Dermis blood vessel endothelial cell (primary cell): ENCODE results near the gene HNRNPA1L2. TPM values are rescaled to one million over a fixed set of nuclear protein-coding genes. Genes with fewer than 3 reads are reported as not detected.
"Not testable (repeated sequence)": the region's sequence is repeated elsewhere in the genome, so short reads cannot be mapped to it uniquely, and the experiment has no call there.

Experiments
- DNase-seq: peaks from one replicate; pipeline ENCODE4 v3.0.0; 2010
- total RNA-seq: library from RNA; depleted of rRNA; stranded (reverse); fragments of >200 nt; gene quantifications from 2 replicates; pipeline ENCODE4 v1.2.3, GENCODE V29; 2014

Gene HNRNPA1L2
- total RNA-seq, 1 donor from 2014 or later: 2.2 TPM

DNA sequence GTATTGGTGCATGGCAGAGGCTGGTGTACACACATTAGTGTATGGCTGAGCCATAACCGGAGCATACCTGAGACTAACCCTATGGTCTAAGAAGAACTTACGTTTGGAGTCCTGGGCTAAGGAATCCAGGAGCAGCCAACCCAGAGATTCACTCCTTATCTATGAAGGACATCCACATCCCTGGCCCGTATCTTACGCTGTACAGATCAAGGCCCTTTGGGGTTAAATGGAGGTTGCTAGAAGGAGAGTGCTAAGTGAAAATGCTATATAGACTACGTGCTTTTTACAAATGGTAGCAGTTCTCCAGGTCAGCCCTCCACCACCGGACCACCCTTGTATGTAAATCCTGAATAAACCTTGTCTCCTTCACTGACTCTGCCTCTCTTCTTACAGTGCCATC, 8.5 kb downstream of the HNRNPA1L2 start:
- no peak for DNase-seq

DNA sequence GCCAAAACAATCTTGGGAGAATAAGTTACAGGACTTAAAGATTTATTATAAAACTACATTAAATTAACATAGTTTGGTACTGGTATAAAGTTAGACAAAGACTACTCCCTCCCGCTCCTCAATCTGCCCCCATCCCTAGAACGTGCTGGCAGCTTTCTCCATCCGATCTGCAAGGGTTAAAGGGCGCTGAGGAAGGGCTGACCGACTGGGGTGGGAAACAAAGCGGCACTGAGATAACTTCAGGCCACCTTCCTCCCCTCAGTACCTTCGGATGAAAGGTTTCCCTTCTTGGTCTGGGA, 9.6 kb downstream of the HNRNPA1L2 start:
- no peak for DNase-seq

DNA sequence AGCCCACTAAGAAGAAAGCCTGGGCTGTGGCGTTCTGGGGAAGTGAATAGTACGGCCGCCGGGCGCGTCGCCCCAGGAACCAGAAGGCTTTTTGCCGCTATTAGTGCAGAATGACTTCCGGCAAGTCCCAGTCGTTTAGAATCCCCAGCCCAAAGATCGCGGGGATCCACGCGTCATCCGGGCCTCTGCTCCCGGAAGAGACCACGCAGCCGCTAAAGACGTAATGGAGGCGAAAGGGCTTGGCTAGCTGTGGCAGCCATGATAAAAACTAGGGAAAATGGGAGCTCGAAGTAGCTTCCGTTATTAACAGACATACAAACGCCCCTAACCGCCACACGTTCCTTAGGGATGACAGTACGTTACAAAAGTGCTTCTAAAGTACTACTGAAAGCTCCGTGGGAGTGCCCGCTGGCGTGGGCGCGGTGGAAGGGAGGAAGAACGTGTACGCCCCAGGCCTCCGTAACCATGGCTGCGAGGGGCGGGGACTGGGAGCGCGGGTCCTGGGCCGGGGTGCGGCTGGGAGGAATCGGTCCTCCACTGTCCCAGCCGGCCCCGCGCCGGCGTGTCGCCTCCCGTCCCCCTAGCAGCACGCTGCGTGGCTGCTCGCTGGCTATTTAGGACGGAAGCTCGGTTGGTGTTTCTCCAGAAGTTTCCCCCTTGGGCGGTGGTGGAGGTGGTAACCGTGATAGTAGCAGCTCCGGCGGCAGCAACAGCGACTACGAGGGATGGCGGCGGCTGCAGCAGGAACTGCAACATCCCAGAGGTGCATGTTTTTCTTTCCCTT, 10.2 kb downstream of the HNRNPA1L2 start, which contains the start of gene SUGT1:
Gene SUGT1 (plus strand): TSS at position 641 of the 784 bp plus-strand sequence. CDS start 85 bp downstream, at position 726.
- peak; percentile 98 for DNase-seq

GRCh38 chr13:52652980-52653303, 10.7 kb downstream of the HNRNPA1L2 start:
- DNase-seq: no peak

GRCh38 chr13:52659340-52659739, 17.1 kb downstream of the HNRNPA1L2 start:
- no peak for DNase-seq

- DNase-seq: no peak
Measured at GRCh38 chr13:52664272-52664671, 22.0 kb downstream of the HNRNPA1L2 start.

- DNase-seq: peak; percentile 59
Measured at GRCh38 chr13:52665325-52665724, 23.1 kb downstream of the HNRNPA1L2 start.

DNA sequence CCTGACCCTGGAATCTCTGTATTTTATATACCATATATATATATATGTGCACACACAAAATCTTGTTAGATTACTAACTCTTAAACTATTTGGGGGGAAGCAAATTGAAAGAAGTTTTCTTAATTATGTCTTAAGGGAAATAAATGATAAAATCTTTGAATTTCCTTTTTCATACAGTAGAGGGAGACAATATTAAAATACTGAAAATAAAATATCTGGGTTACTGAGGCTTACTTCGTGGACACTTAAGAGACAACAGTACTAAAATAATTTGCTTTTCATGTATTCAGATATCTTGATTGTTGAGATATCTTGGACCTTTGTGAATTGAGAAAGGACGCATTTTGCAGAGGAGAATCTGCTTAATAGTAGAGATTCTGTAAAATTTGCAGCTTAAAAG, 27.4 kb downstream of the HNRNPA1L2 start:
- DNase-seq: no peak

DNA sequence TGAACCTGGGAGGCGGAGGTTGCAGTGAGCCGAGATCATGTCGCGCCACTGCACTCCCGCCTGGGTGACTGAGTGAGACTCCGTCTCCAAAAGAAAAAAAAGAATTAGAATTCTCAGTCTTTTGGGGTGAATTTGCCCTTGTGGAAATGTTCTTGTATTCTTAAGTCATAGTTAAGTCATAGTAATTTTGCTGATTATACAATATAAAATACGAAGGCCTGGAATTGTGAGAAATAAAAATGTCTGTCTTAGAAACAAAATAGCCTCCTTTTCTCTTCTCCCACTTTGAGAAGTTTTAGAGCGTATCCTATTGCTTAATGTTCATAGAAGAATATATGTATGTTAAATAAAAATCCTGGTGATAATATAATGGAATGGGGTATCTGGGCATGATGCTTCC, 28.5 kb downstream of the HNRNPA1L2 start:
- DNase-seq: no peak

- no peak for DNase-seq
Measured at GRCh38 chr13:52673465-52673864, 31.2 kb downstream of the HNRNPA1L2 start.

DNA sequence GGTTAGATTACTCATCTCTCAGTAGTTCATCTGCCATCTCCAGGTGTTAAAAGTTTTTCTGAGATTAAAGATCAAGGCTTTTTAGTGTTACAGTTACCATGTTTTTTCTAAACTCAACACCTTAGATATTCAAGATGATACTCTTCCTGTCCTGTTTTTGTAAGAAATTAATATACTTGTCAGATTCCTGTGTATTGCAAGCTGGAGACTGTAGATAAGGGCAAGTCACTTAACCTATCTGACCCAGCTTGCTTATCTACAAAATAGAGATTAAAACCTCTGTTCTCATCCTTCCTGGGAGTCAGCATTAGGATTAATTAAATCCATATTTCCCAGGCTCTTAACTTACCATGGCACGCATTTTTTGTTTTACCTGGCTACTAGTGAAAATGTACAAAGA, 35.6 kb downstream of the HNRNPA1L2 start:
- DNase-seq: no peak

DNA sequence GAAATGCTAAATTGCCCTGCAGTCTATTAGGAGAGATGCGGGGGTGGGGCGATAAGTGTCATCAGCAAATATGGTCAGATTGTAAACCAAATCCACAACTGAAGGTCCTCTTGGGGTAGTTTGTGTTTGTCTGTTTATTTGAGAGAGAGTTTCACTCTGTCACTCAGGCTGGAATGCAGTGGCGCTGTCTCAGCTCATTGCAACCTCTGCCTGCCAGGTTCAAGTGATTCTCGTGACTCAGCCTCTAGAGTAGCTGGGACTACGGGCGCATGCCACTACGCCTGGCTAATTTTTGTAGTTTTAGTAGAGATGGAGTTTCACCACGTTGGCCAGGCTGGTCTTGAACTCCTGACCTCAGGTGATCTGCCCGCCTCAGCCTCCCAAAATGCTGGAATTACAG, 43.6 kb downstream of the HNRNPA1L2 start:
- not testable (repeated sequence) for DNase-seq

GRCh38 chr13:52686376-52686775, 44.1 kb downstream of the HNRNPA1L2 start:
- DNase-seq: no peak

Other genes with a start within 250 kb of the HNRNPA1L2 start
- gene THSD1, start 236.3 kb upstream of the HNRNPA1L2 start, total RNA-seq: 80.3 and 83.1 TPM in 2 replicates
- gene VPS36, start 191.8 kb upstream of the HNRNPA1L2 start, total RNA-seq: 22.5 and 29.5 TPM in 2 replicates
- gene CKAP2, start 187.0 kb upstream of the HNRNPA1L2 start, total RNA-seq: 18.9 and 71.8 TPM in 2 replicates
- gene SUGT1, start 10.4 kb downstream of the HNRNPA1L2 start, total RNA-seq: 49.5 and 75.9 TPM in 2 replicates
- gene CNMD, start 97.4 kb downstream of the HNRNPA1L2 start, total RNA-seq: not detected in 2 replicates
- under 0.01 TPM in 1 of 2 replicates, not detected in the other for gene PCDH8, start 206.2 kb downstream of the HNRNPA1L2 start, total RNA-seq